ENCODE data around the gene NPC1.

Gene NPC1

GRCh38 chr18:23545247-23545789 lies 41.0 kb downstream of the NPC1 start:
- no peak for DNase-seq

- no peak for DNase-seq
These were observed 43.8 kb downstream of the NPC1 start for GRCh38 chr18:23542461-23542860.

GRCh38 chr18:23541349-23542093 lies 44.8 kb downstream of the NPC1 start:
- no peak for DNase-seq

GRCh38 chr18:23540867-23541266 lies 45.4 kb downstream of the NPC1 start:
- peak; percentile 15 for DNase-seq

- no peak for DNase-seq
These were observed 46.3 kb downstream of the NPC1 start for GRCh38 chr18:23539911-23540525.

- no peak for DNase-seq
These were observed 47.0 kb downstream of the NPC1 start for GRCh38 chr18:23539296-23539695.

GRCh38 chr18:23538870-23539269 lies 47.4 kb downstream of the NPC1 start:
- DNase-seq: no peak

- no peak for DNase-seq
These were observed 48.3 kb downstream of the NPC1 start for GRCh38 chr18:23538001-23538400.

- DNase-seq: no peak
These were observed 49.0 kb downstream of the NPC1 start for GRCh38 chr18:23537274-23537673.

GRCh38 chr18:23536204-23536603 lies 50.1 kb downstream of the NPC1 start:
- DNase-seq: no peak

GRCh38 chr18:23534276-23534675 lies 52.0 kb downstream of the NPC1 start:
- no peak for DNase-seq

GRCh38 chr18:23532848-23533247 lies 53.5 kb downstream of the NPC1 start:
- DNase-seq: no peak

GRCh38 chr18:23531912-23532311 lies 54.4 kb downstream of the NPC1 start:
- no peak for DNase-seq

- no peak for DNase-seq
These were observed 56.1 kb downstream of the NPC1 start for GRCh38 chr18:23530195-23530594.

- no peak for DNase-seq
These were observed 56.7 kb downstream of the NPC1 start for GRCh38 chr18:23529604-23530003.

GRCh38 chr18:23528580-23529472 lies 57.5 kb downstream of the NPC1 start:
- DNase-seq: no peak

GRCh38 chr18:23526501-23527063 lies 59.7 kb downstream of the NPC1 start:
- no peak for DNase-seq

- DNase-seq: no peak
These were observed 62.0 kb downstream of the NPC1 start for GRCh38 chr18:23524213-23524707.

GRCh38 chr18:23523429-23524212 lies 62.7 kb downstream of the NPC1 start:
- no peak for DNase-seq

- no peak for DNase-seq
These were observed 64.4 kb downstream of the NPC1 start for GRCh38 chr18:23521907-23522306.

- no peak for DNase-seq
These were observed 65.0 kb downstream of the NPC1 start for GRCh38 chr18:23521271-23521670.

- DNase-seq: no peak
These were observed 66.6 kb downstream of the NPC1 start for GRCh38 chr18:23519734-23520133.
